PFSK-1 (cell line): ENCODE data around the gene IL4R.

Experiments
- FOXP2 ChIP-seq: optimal IDR thresholded peaks from 2 replicates; pipeline ENCODE3; 2011; ENCODE audit warnings: borderline replicate concordance, control low read depth, inconsistent platforms; ENCODE audit not compliant: insufficient read depth; ENCODE audit errors: extremely low read length, extremely low read depth
- POLR2AphosphoS5 ChIP-seq: IDR thresholded peaks from 2 replicates; pipeline ENCODE4 v1.6.1; 2012; ENCODE audit warnings: low read depth, mild to moderate bottlenecking, control low read depth, low read length, moderate library complexity
- SIN3A ChIP-seq: IDR thresholded peaks from 2 replicates; pipeline ENCODE4 v1.6.1; 2012; ENCODE audit warnings: mild to moderate bottlenecking, low read length, moderate library complexity, borderline replicate concordance; ENCODE audit not compliant: insufficient read depth
- TAF1 ChIP-seq: IDR thresholded peaks from 2 replicates; pipeline ENCODE4 v1.6.1; 2012; ENCODE audit warnings: low read length, control low read depth, borderline replicate concordance; ENCODE audit not compliant: insufficient read depth
- TF ChIP-seq, protein P1 (sequence below), 2 experiments: IDR thresholded peaks; 2 replicates each; pipeline versions ENCODE4 v1.6.1 to v1.8.0; 2011 to 2012; ENCODE audit warnings: low read depth in 2 of 2, low read length in 2 of 2, control low read depth in 1 of 2, inconsistent platforms in 1 of 2, mild to moderate bottlenecking in 1 of 2, moderate library complexity in 1 of 2; ENCODE audit not compliant: insufficient read depth in 1 of 2

Gene IL4R

DNA sequence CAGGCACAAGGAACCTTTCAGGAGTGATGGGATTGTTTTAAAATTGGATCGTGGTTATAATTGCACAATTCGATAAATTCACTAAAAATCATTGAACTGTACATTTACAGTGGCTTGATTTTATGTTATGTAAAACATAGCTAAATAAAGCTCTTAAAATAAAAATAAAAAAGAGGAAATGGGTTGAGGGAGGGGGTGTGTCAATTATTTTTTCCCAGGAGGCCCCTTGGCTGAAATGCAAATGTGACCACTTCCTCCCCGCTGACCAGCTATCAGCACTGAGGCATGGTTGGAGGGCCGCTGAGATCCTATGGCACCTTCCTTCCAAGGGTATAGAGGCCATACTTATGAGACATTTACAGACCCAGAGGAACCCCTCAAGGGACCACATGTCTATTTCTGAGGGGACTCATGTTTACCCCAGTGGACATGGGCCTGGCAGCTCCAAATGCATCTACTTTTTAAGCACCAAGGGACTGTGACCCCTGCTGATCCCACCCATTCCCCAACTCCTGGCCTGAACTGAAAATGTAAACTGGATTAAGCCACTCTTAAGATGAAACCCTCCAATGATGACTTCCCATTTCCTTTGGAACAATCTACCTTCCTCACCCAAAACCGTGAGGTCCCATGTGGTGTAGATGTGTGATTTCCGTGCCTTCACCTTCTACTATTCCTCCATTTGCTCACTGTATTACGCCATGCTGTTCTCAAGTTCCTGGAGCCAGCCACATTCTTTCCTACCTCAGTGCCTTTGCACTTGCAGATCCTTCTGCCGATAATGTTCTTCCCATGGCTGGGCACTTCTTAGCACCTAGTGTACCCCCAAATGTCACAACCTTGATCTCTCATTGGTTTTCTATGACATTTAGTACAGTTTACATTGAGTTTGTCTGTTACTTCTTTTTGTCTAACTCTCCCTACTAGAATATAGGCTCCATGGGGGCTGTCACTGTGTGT, 85.4 kb downstream of the IL4R start:
- TF ChIP-seq TAF1 = no peak
- TF ChIP-seq FOXP2 = no peak
- TF ChIP-seq SIN3A = no peak
- no peak for TF ChIP-seq POLR2AphosphoS5
- TF ChIP-seq, protein P1, sequence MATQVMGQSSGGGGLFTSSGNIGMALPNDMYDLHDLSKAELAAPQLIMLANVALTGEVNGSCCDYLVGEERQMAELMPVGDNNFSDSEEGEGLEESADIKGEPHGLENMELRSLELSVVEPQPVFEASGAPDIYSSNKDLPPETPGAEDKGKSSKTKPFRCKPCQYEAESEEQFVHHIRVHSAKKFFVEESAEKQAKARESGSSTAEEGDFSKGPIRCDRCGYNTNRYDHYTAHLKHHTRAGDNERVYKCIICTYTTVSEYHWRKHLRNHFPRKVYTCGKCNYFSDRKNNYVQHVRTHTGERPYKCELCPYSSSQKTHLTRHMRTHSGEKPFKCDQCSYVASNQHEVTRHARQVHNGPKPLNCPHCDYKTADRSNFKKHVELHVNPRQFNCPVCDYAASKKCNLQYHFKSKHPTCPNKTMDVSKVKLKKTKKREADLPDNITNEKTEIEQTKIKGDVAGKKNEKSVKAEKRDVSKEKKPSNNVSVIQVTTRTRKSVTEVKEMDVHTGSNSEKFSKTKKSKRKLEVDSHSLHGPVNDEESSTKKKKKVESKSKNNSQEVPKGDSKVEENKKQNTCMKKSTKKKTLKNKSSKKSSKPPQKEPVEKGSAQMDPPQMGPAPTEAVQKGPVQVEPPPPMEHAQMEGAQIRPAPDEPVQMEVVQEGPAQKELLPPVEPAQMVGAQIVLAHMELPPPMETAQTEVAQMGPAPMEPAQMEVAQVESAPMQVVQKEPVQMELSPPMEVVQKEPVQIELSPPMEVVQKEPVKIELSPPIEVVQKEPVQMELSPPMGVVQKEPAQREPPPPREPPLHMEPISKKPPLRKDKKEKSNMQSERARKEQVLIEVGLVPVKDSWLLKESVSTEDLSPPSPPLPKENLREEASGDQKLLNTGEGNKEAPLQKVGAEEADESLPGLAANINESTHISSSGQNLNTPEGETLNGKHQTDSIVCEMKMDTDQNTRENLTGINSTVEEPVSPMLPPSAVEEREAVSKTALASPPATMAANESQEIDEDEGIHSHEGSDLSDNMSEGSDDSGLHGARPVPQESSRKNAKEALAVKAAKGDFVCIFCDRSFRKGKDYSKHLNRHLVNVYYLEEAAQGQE (IDR thresholded peaks at IDR 0.05; ENCODE audit: insufficient read depth in 1 of 2, low read depth in 2 of 2, low read length in 2 of 2) = no peak

DNA sequence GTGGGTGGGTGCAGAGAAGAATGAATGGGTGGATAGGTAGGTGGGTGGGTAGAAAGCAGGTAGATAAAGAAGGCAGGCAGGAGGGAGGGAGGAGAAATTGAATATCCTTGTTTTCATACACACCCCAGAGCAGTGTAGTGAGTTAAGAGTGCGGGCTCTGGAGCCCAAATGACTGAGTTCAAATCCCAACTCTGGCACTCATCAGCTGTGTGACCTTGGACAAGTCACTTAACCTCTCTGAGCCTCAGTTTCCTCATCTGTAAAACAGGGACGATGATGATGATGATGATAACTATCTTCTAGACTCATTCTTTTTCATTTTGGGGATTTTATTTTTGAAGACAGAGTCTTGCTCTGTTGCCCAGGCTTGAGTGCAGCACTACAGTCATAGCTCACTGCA, 86.2 kb downstream of the IL4R start:
- TF ChIP-seq POLR2AphosphoS5 (no peak), TAF1 (no peak), SIN3A (no peak), FOXP2 (no peak)
- TF ChIP-seq, protein P1 (IDR thresholded peaks at IDR 0.05; ENCODE audit: insufficient read depth in 1 of 2, low read depth in 2 of 2, low read length in 2 of 2) = no peak

DNA sequence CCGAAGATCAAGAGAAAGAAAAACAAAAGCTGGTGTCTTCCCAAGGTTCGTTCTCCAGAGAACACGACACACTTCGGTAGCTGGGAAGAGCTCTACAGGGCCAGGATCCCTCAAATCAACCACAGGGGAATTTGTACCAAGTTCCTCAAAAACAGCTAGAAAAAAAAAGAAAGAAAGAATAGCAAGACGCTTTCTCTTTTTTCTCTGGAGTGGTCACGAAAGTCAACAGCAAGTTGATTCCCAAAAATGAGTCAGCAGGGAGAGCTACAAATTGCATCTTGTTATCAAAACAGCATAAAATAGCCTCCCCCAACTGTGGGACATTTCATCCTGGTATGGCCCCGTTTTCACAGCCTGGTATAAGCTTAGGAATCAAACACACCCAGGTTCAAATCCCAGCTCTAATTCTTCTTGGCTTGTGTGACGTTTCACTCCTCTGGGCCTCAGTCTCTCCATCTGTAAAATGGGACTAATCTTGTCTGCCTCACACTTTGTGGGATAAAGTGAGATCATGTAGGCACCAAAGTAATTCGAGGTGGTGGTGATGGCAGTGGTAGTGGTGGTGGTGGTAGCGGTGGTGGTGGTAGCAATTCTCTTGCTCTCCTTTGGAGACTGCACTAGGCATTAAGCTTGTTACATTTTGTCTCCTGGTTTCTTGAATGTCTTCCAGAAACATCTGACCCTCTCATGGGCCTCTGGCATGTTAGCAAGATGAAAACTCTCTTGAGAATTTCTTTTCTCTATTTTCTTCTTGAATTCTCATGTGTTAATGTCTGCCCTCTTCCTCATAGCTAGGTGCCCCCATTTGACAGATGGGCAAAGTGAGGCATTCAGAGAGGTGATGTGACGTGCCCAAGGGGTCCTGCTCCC, 87.2 kb downstream of the IL4R start:
- TF ChIP-seq, protein P1 (IDR thresholded peaks at IDR 0.05; ENCODE audit: insufficient read depth in 1 of 2, low read depth in 2 of 2, low read length in 2 of 2) = no peak
- TF ChIP-seq SIN3A (no peak), FOXP2 (no peak), TAF1 (no peak), POLR2AphosphoS5 (no peak)

DNA sequence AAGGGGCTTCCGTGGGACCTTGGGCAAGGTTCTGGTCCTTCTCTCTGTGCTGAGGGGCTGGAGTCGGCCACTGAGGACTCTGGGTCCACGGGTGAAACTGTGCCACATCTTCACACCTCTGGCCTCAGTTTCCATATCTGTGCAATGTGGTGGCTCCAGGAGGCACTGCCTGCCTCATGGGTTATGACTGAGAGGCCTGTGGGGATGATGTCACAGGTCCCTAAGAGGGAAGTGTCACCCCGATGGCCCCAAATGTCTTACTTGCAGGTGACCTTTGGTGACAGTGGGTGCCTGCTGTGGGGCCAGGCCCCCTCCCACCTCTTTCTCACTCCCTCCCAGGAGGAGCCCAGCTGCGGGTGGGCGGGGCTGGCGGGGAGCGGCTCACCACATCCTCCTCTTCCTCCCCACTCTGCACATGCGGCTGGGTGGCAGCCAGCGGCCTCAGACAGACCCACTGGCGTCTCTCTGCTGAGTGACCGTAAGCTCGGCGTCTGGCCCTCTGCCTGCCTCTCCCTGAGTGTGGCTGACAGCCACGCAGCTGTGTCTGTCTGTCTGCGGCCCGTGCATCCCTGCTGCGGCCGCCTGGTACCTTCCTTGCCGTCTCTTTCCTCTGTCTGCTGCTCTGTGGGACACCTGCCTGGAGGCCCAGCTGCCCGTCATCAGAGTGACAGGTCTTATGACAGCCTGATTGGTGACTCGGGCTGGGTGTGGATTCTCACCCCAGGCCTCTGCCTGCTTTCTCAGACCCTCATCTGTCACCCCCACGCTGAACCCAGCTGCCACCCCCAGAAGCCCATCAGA, 88.2 kb downstream of the IL4R start, which contains the start of gene IL21R:
Gene IL21R (plus strand): TSS at position 407 of the 801 bp plus-strand sequence. CDS start 27,898 bp downstream, outside the sequence.
- TF ChIP-seq, protein P1 (IDR thresholded peaks at IDR 0.05; ENCODE audit: insufficient read depth in 1 of 2, low read depth in 2 of 2, low read length in 2 of 2) = no peak
- TF ChIP-seq POLR2AphosphoS5 (no peak), SIN3A (no peak), FOXP2 (no peak), TAF1 (no peak)
